B cell (primary cell): Measurements from ENCODE around the gene METTL26. TPM values are rescaled to one million over a fixed set of nuclear protein-coding genes. Genes with fewer than 3 reads are reported as not detected.

ENCODE experiments used
- ATAC-seq: fragments of 200-7000 bp; cut with Tn5 transposase; one replicate; pipeline ENCODE4 v1.10.0; 2021; ENCODE audit warnings: low read depth, mild to moderate bottlenecking, moderate number of reproducible peaks, moderate library complexity
- CTCF ChIA-PET: fragments of 350-600 bp; sonication (Branson Sonifier 250); formaldehyde crosslinking; loops from one replicate; lab custom pipeline; 2021; ENCODE audit warnings: antibody characterized with exemption, inconsistent platforms; lab: Charles Lee
- POLR2A ChIA-PET: fragments of 350-600 bp; sonication (Branson Sonifier 250); formaldehyde crosslinking; loops from one replicate; lab custom pipeline; 2021; ENCODE audit warnings: antibody characterized with exemption; lab: Charles Lee
- DNase-seq: peaks from one replicate; pipeline ENCODE4 v3.0.0; 2013
- H2AFZ ChIP-seq: 2 replicates; pipeline ENCODE4 v1.6.1; 2012; ENCODE audit warnings: mild to moderate bottlenecking, low read depth, low read length; ENCODE audit not compliant: insufficient read depth, poor library complexity, severe bottlenecking
- H3K27ac ChIP-seq, 2 donors: 1 replicate in 1 of 2; 2 replicates in 1 of 2; pipeline ENCODE4 v1.5.1; 2012 to 2013; ENCODE audit warnings: low read length in 2 of 2, mild to moderate bottlenecking in 2 of 2, moderate library complexity in 1 of 2
- H3K27me3 ChIP-seq, 4 experiments: fragments of 200-600 bp in 1 of 4; sonication (generic) in 1 of 4; replicated peaks in 1 of 4; 1 replicate in 2 of 4; 2 replicates in 2 of 4; pipeline versions ENCODE4 v1.6.1 to v1.7.0; 2013 to 2016; ENCODE audit warnings: low read length in 3 of 4, mild to moderate bottlenecking in 2 of 4, mixed read lengths in 1 of 4, moderate library complexity in 1 of 4; ENCODE audit not compliant: insufficient read depth in 4 of 4, control insufficient read depth in 3 of 4; ENCODE audit errors: control extremely low read depth in 1 of 4
- H3K36me3 ChIP-seq, 2 experiments: replicated peaks in 1 of 2; 1 replicate in 1 of 2; 2 replicates in 1 of 2; pipeline versions ENCODE4 v1.6.1 to v1.7.1; 2013; ENCODE audit warnings: low read length in 1 of 2; ENCODE audit not compliant: insufficient read depth in 2 of 2, control insufficient read depth in 1 of 2; ENCODE audit errors: control extremely low read depth in 1 of 2, extremely low read depth in 1 of 2
- H3K4me1 ChIP-seq, 2 donors: fragments of 200-600 bp in 1 of 2; sonication (generic) in 1 of 2; 1 replicate in 1 of 2; 2 replicates in 1 of 2; pipeline versions ENCODE4 v1.5.1 to v1.6.1; 2013 to 2017; ENCODE audit warnings: low read length in 2 of 2; ENCODE audit not compliant: control insufficient read depth in 2 of 2, insufficient read depth in 2 of 2
- H3K4me2 ChIP-seq: replicated peaks from 2 replicates; pipeline ENCODE3; 2012; ENCODE audit warnings: mild to moderate bottlenecking, low read depth, low read length; ENCODE audit not compliant: poor library complexity, severe bottlenecking
- H3K4me3 ChIP-seq, 5 experiments: fragments of 200-600 bp in 1 of 5; sonication (generic) in 1 of 5; 1 replicate in 3 of 5; 2 replicates in 2 of 5; pipeline versions ENCODE4 v1.5.1 to v1.7.0; 2011 to 2016; ENCODE audit warnings: low read length in 4 of 5, mild to moderate bottlenecking in 4 of 5, low read depth in 2 of 5, control low read depth in 1 of 5, moderate library complexity in 1 of 5; ENCODE audit not compliant: insufficient read depth in 1 of 5; ENCODE audit errors: control extremely low read depth in 1 of 5, extremely low read depth in 1 of 5
- H3K79me2 ChIP-seq: fragments of 200-600 bp; sonication (generic); one replicate; pipeline ENCODE4 v1.6.0; 2016; ENCODE audit warnings: low read length; ENCODE audit not compliant: control insufficient read depth, insufficient read depth
- H3K9ac ChIP-seq: fragments of 200-600 bp; sonication (generic); 2 replicates; pipeline ENCODE4 v1.6.1; 2017; ENCODE audit warnings: mild to moderate bottlenecking, low read length, moderate library complexity
- H3K9me3 ChIP-seq, 3 donors: one replicate each; pipeline versions ENCODE4 v1.6.1 to v1.7.1; 2013; ENCODE audit warnings: low read length in 2 of 3; ENCODE audit not compliant: control insufficient read depth in 2 of 3, insufficient read depth in 1 of 3; ENCODE audit errors: control extremely low read depth in 1 of 3
- H4K20me1 ChIP-seq: 2 replicates; pipeline ENCODE4 v1.6.0; 2012; ENCODE audit warnings: mild to moderate bottlenecking, low read length; ENCODE audit not compliant: insufficient read depth, control insufficient read depth, poor library complexity, severe bottlenecking
- H3K27ac Mint-ChIP-seq: one replicate; pipeline ENCODE4 v1.8.0; 2021; ENCODE audit warnings: mixed read lengths
- H3K27me3 Mint-ChIP-seq: one replicate; pipeline ENCODE4 v1.8.0; 2021; ENCODE audit warnings: mixed read lengths
- H3K4me1 Mint-ChIP-seq: one replicate; pipeline ENCODE4 v1.8.0; 2021; ENCODE audit warnings: mixed read lengths
- H3K4me3 Mint-ChIP-seq: one replicate; pipeline ENCODE4 v1.8.0; 2021; ENCODE audit warnings: mixed read lengths
- H3K9me3 Mint-ChIP-seq: one replicate; pipeline ENCODE4 v1.8.0; 2022; ENCODE audit warnings: mixed read lengths; ENCODE audit not compliant: insufficient read depth
- EZH2 ChIP-seq: IDR thresholded peaks from 2 replicates; pipeline ENCODE4 v1.6.1; 2012; ENCODE audit warnings: borderline replicate concordance, low read depth, mild to moderate bottlenecking, moderate library complexity, low read length; ENCODE audit not compliant: insufficient read depth, poor library complexity, severe bottlenecking
- WGBS: methylation state at CpG from one replicate; pipeline ENCODE4 v1.1.5; 2013; ENCODE audit warnings: missing lambda C conversion rate; ENCODE audit not compliant: insufficient coverage; 5-methylcytosine and 5-hydroxymethylcytosine counted together
- intact Hi-C: fragments of 100-400 bp; cut with micrococcal nuclease; formaldehyde crosslinking; loops from one replicate; pipeline ENCODE4 v1.10.0; 2022
- polyA plus RNA-seq: library from polyadenylated mRNA; depleted of rRNA; stranded (reverse); fragments of >200 nt; gene quantifications from 2 replicates; pipeline ENCODE4 v1.2.3, GENCODE V29; 2012
- total RNA-seq, 2 donors: library from RNA; stranded (reverse); fragments of 120-200 nt in 1 of 2; gene quantifications; 1 replicate in 1 of 2; 2 replicates in 1 of 2; pipeline versions ENCODE4 v1.2.3 to v1.2.4, GENCODE V29; 2013 to 2022
- TF ChIP-seq, protein P1 (sequence below): fragments of 200-600 bp; IDR thresholded peaks from one replicate; pipeline ENCODE4 v1.8.0; 2022; ENCODE audit warnings: antibody characterized with exemption, mild to moderate bottlenecking

The METTL26 gene
- total and polyA plus RNA-seq, 2 donors (not counting 1 experiment from before 2014, with no cell fraction given), result 56.6 to 140 TPM

DNA sequence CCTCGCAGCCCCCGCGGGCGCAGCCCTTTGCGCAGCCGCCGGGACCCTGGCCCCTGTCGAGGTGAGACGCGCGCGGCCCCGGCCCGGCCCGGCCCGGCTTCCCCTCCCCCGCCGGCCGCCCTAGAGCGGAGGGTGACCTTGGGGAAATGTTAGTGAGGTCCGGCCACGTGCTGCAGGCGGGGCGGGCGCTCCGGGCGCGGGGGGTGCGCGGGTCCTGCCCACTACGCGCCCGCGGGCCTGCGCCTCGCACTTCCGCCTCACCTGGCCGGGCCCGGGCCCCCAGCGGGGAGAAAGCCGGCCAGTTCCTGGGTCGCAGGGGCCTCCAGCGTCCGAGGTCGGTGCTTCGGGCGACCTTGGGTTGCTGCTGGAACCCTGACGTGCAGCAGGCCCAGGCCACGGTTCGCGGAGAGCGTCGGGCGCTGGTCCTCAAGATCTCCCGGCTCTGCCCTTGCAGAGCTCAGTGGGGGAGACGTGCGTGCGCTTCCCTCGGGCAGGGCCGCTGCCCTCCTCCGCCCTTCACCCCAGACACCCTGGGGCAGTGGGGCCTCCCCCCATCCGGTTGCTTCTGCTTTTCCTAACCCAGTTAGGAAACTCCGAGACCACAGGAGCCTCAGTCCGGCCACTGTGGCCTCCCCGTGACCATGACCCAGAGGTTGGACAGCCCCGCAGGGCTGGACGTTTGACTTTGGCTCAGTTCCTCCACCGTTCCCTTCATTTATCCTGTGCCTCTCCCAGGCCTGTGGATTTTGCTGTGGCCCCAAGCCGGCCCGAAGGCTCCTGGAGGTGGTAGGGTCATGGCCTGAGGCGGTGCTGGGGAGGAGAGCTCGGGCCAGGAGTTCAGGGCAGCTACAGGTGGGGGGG lies 6.3 kb upstream of the METTL26 start:
- Histone ChIP-seq H3K9me3 (no peaks in the 10 kb centered on the region), H3K36me3 (no peaks in the 10 kb centered on the region), H3K4me2 (peak overlapping the region; percentile 87), H3K27ac (peak overlapping the region; percentile 18 to 33), H3K9ac (peak overlapping the region; percentile 73), H3K4me3 (peak overlapping the region in 4 of 5 experiments; percentile 40 to 75 (median 60)), H4K20me1 (peaks cover 8% of the 10 kb centered on the region), H3K79me2 (peaks cover 11% of the 10 kb centered on the region), H2AFZ (peak overlapping the region; percentile 79), H3K4me1 (peaks cover 15 to 41% of the 10 kb centered on the region in 2 donors), H3K27me3 (no peaks in the 10 kb centered on the region)
- peak overlapping the region; percentile 61 for H3K27ac Mint-ChIP-seq
- intact Hi-C loops, result no loop called here
- no peaks in the 10 kb centered on the region for H3K27me3 Mint-ChIP-seq
- TF ChIP-seq, protein P1, sequence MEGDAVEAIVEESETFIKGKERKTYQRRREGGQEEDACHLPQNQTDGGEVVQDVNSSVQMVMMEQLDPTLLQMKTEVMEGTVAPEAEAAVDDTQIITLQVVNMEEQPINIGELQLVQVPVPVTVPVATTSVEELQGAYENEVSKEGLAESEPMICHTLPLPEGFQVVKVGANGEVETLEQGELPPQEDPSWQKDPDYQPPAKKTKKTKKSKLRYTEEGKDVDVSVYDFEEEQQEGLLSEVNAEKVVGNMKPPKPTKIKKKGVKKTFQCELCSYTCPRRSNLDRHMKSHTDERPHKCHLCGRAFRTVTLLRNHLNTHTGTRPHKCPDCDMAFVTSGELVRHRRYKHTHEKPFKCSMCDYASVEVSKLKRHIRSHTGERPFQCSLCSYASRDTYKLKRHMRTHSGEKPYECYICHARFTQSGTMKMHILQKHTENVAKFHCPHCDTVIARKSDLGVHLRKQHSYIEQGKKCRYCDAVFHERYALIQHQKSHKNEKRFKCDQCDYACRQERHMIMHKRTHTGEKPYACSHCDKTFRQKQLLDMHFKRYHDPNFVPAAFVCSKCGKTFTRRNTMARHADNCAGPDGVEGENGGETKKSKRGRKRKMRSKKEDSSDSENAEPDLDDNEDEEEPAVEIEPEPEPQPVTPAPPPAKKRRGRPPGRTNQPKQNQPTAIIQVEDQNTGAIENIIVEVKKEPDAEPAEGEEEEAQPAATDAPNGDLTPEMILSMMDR, result no peak
- TF ChIP-seq EZH2, result no peak
- peak overlapping the region; percentile 74 for H3K4me3 Mint-ChIP-seq
- ATAC-seq (peak; percentile 41), DNase-seq (peak; percentile 61)
- 7% methylated on average over 69 of the region's 72 CpGs for WGBS
- CTCF ChIA-PET, result no interaction called here
- no peaks in the 10 kb centered on the region for H3K9me3 Mint-ChIP-seq
- POLR2A ChIA-PET, result interaction anchor here (0.6 kb wide), 2 partner anchors 26 to 422 kb away, joined by 3 to 4 read pairs; no protein-coding TSS in a partner anchor
- peaks cover 23% of the 10 kb centered on the region for H3K4me1 Mint-ChIP-seq
